ENCODE data around the gene CNTN1.

DNA sequence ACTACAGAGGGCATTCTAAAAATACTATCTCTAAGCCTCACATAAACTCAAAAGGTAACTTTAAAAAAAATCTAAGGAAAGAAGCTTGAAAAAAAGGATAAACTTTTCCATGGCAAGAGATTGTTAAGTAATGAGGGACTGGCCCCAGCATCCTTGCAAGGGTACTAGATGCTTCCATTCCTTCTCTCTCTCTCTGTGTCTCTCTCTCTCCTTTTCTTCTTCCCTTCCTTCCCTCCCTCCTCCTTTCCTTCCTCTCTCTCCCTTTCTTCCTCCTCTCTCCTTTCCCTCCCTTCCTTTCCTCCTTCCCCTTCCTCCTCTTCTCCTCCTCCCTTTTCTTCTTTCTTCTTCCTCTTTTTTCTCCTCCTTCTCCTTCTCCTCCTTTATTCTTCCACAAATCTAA is 23.8 kb downstream of the CNTN1 start:
- TF ChIP-seq, protein P1, sequence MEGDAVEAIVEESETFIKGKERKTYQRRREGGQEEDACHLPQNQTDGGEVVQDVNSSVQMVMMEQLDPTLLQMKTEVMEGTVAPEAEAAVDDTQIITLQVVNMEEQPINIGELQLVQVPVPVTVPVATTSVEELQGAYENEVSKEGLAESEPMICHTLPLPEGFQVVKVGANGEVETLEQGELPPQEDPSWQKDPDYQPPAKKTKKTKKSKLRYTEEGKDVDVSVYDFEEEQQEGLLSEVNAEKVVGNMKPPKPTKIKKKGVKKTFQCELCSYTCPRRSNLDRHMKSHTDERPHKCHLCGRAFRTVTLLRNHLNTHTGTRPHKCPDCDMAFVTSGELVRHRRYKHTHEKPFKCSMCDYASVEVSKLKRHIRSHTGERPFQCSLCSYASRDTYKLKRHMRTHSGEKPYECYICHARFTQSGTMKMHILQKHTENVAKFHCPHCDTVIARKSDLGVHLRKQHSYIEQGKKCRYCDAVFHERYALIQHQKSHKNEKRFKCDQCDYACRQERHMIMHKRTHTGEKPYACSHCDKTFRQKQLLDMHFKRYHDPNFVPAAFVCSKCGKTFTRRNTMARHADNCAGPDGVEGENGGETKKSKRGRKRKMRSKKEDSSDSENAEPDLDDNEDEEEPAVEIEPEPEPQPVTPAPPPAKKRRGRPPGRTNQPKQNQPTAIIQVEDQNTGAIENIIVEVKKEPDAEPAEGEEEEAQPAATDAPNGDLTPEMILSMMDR (conservative IDR thresholded peaks at IDR 0.05) = no peak
- no peak for TF ChIP-seq ZFX (IDR thresholded peaks at IDR 0.05)
